ENCODE data around the gene DUSP12. TPM values are rescaled to one million over a fixed set of nuclear protein-coding genes. Genes with fewer than 3 reads are reported as not detected.

Gene DUSP12
- total and polyA plus RNA-seq, 9 of the 15 experiments (the other 6 are each of a cell fraction or from before 2014, with no cell fraction given), result 10.4 to 81.4 (median 43.6) TPM

DNA sequence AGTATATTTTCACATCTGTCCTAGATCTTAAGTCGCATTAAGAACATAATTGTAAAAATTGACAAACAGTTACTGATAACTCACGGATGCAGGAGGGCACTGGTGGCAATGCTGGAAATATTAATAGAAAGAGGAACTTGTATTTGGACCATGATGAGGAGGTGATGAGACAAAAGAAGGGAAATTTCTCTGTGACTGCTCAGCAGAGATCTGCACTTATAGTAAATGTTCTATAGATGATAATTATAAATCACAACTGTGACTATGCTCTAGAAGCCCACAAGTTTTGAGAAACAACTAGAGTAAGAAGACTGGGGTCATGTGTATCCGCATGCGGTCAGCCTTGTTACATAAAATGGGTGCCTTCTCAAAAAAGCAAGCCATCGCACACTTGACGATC lies 8.7 kb upstream of the DUSP12 start (continued):
- TF ChIP-seq, protein P1, sequence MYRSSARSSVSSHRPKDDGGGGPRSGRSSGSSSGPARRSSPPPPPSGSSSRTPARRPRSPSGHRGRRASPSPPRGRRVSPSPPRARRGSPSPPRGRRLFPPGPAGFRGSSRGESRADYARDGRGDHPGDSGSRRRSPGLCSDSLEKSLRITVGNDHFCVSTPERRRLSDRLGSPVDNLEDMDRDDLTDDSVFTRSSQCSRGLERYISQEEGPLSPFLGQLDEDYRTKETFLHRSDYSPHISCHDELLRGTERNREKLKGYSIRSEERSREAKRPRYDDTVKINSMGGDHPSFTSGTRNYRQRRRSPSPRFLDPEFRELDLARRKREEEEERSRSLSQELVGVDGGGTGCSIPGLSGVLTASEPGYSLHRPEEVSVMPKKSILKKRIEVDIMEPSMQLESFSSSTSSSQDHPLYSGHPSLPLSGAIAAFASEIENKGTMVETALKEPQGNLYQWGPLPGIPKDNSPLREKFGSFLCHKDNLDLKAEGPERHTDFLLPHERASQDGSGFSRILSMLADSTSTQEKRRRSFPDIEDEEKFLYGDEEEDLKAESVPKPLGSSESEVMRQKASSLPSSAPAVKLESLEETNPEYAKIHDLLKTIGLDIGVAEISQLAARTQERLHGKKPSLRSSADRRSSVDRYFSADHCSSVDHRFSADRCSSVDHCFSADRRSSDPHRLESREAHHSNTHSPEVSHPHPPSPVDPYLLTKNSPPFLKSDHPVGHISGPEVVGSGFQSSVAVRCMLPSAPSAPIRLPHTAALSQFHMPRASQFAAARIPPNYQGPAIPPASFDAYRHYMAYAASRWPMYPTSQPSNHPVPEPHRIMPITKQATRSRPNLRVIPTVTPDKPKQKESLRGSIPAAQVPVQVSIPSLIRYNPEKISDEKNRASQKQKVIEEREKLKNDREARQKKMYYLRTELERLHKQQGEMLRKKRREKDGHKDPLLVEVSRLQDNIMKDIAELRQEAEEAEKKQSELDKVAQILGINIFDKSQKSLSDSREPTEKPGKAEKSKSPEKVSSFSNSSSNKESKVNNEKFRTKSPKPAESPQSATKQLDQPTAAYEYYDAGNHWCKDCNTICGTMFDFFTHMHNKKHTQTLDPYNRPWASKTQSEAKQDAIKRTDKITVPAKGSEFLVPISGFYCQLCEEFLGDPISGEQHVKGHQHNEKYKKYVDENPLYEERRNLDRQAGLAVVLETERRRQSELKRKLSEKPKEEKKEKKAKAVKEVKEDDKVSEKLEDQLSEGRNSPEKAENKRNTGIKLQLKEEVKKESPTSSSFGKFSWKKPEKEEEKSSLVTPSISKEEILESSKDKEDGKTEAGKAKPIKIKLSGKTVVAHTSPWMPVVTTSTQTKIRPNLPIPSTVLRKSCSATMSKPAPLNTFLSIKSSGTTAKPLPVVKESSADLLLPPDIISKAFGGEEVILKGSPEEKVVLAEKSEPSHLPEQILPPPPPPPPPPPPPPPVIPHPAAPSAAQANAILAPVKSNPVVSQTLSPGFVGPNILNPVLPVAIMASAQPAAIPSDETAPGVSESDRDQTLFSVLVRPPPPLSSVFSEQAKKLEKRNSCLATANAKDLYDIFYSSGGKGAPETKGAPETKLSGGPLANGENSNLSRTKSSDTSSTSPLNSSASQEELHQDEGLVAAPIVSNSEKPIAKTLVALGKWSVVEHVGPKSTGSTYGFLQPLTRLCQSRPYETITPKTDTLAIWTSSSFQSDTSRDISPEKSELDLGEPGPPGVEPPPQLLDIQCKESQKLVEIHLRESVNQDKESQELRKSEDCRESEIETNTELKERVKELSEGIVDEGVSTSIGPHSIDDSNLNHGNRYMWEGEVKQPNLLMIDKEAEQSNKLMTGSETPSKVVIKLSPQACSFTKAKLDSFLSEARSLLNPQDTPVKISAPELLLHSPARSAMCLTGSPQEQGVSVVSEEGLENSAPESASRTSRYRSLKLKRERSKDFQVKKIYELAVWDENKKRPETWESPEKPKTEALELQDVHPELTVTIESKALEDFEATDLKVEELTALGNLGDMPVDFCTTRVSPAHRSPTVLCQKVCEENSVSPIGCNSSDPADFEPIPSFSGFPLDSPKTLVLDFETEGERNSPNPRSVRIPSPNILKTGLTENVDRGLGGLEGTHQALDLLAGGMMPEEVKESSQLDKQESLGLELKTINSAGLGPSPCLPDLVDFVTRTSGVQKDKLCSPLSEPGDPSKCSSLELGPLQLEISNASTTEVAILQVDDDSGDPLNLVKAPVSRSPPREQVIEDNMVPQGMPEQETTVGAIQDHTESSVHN (IDR thresholded peaks at IDR 0.05; ENCODE audit: borderline replicate concordance in 1 of 2, low read depth in 1 of 2), result no peak
- TF ChIP-seq ZNF354B (CRISPR knock-in tag; IDR thresholded peaks at IDR 0.05) (no peak), RBM15 (IDR thresholded peaks at IDR 0.05; ENCODE audit: insufficient read depth, low read length) (no peak)
